K562 (cell line): ENCODE results near the gene GORASP2. TPM values are rescaled to one million over a fixed set of nuclear protein-coding genes. Genes with fewer than 3 reads are reported as not detected.

Source experiments
- CBX3 ChIP-seq, 2 experiments: IDR thresholded peaks; 1 replicate in 1 of 2; 2 replicates in 1 of 2; pipeline ENCODE4 v1.6.1; 2012; ENCODE audit warnings: inconsistent platforms in 2 of 2, low read length in 2 of 2, borderline replicate concordance in 1 of 2, control low read depth in 1 of 2
- CREB1 ChIP-seq, 2 experiments: sonication (generic) in 1 of 2; formaldehyde crosslinking in 1 of 2; IDR thresholded peaks; 2 replicates each; pipeline versions ENCODE4 v1.6.1 to v1.8.0; 2012 to 2022; ENCODE audit warnings: inconsistent platforms in 1 of 2, mild to moderate bottlenecking in 1 of 2, missing genetic modification reagents in 1 of 2, moderate library complexity in 1 of 2
- EP400 ChIP-seq: fragments of 450-650 bp; IDR thresholded peaks from 2 replicates; pipeline ENCODE4 v1.6.1; 2017; ENCODE audit warnings: antibody characterized with exemption, mild to moderate bottlenecking, moderate library complexity
- FOXK1 ChIP-seq: sonication (generic); formaldehyde crosslinking; IDR thresholded peaks from 2 replicates; pipeline ENCODE4 v1.8.0; 2022; ENCODE audit warnings: missing genetic modification reagents, mild to moderate bottlenecking, borderline replicate concordance
- MAX ChIP-seq: sonication (generic); formaldehyde crosslinking; IDR thresholded peaks from 2 replicates; pipeline ENCODE4 v1.9.0; 2022; ENCODE audit warnings: mild to moderate bottlenecking, missing genetic modification reagents
- MGA ChIP-seq: fragments of 450-650 bp; IDR thresholded peaks from 2 replicates; pipeline ENCODE4 v1.6.1; 2016; ENCODE audit warnings: mild to moderate bottlenecking, moderate library complexity
- NKRF ChIP-seq: fragments of 450-650 bp; IDR thresholded peaks from 2 replicates; pipeline ENCODE4 v1.6.1; 2016; ENCODE audit warnings: borderline replicate concordance
- POLR2AphosphoS2 ChIP-seq: IDR thresholded peaks from 2 replicates; pipeline ENCODE4 v1.6.1; 2012; ENCODE audit warnings: low read length, improper control_type of control experiment
- TEAD4 ChIP-seq, 2 experiments: sonication (generic) in 1 of 2; formaldehyde crosslinking in 1 of 2; IDR thresholded peaks; 2 replicates each; pipeline versions ENCODE4 v1.6.1 to v1.8.0; 2012 to 2022; ENCODE audit warnings: borderline replicate concordance in 1 of 2, inconsistent platforms in 1 of 2, low read length in 1 of 2, mild to moderate bottlenecking in 1 of 2, missing genetic modification reagents in 1 of 2
- ZFP30 ChIP-seq: fragments of 250-450 bp; sonication (Bioruptor Pico); IDR thresholded peaks from 2 replicates; pipeline ENCODE4 v1.8.0; 2022; ENCODE audit warnings: moderate library complexity, mild to moderate bottlenecking, inconsistent platforms, borderline replicate concordance
- ZNF133 ChIP-seq: fragments of 250-450 bp; sonication (Bioruptor Pico); IDR thresholded peaks from 2 replicates; pipeline ENCODE4 v1.4.0; 2020; ENCODE audit warnings: mild to moderate bottlenecking
- ZNF3 ChIP-seq: fragments of 250-450 bp; sonication (Bioruptor Pico); IDR thresholded peaks from 2 replicates; pipeline ENCODE4 v1.5.0; 2021; ENCODE audit warnings: mild to moderate bottlenecking, moderate library complexity
- polyA plus RNA-seq, 8 experiments: library from polyadenylated mRNA; depleted of rRNA in 4 of 8; stranded (reverse) in 5 of 8; unstranded in 3 of 8; fragments of >200 nt; fragmentation: Nextera tagmentation in 2 of 8; fragmentation: Illumina TruSeq in 1 of 8; extraction: Ambion mirVana in 2 of 8; extraction: Trizol in 1 of 8; gene quantifications; 2 replicates each; pipeline versions ENCODE4 v1.2.1 to v1.2.3, GENCODE V29; 2011 to 2014; ENCODE audit warnings: inconsistent platforms in 1 of 8, missing spikeins in 1 of 8
- total RNA-seq, 7 experiments: library from RNA; depleted of rRNA in 6 of 7; stranded (reverse); fragments of >200 nt in 6 of 7; fragmentation: Illumina TruSeq in 2 of 7; extraction: Trizol in 2 of 7; gene quantifications; 2 replicates each; pipeline versions ENCODE4 v1.2.1 to v1.2.3, GENCODE V29; 2011 to 2021; ENCODE audit warnings: low replicate concordance in 1 of 7

GORASP2 gene
- total and polyA plus RNA-seq, 9 of the 15 experiments (the other 6 are each of a cell fraction or from before 2014, with no cell fraction given) = 27.4 to 180 (median 59.6) TPM

- TF ChIP-seq MGA (no peak; the same call in 1 of the 2 replicates), MAX (CRISPR knock-in tag) (peak; percentile 33; the same call in 1 of the 2 replicates), EP400 (peak; percentile 48), CBX3 (IDR thresholded peaks at IDR 0.05; ENCODE audit: borderline replicate concordance in 1 of 2, low read length in 2 of 2) (peak in 1 of 2 experiments; percentile 83; a peak in 1 of 3 replicates), NKRF (peak; percentile 60), TEAD4 (IDR thresholded peaks at IDR 0.05; ENCODE audit: low read length) (peak; percentile 55), TEAD4 (CRISPR knock-in tag; IDR thresholded peaks at IDR 0.05; ENCODE audit: borderline replicate concordance) (no peak), ZNF3 (CRISPR knock-in tag) (no peak), CREB1 (IDR thresholded peaks at IDR 0.05) (peak; percentile 38; the same call in 1 of the 2 replicates), CREB1 (CRISPR knock-in tag; IDR thresholded peaks at IDR 0.05) (no peak; the same call in 1 of the 2 replicates), ZNF133 (CRISPR knock-in tag) (no peak), ZFP30 (CRISPR knock-in tag) (no peak), POLR2AphosphoS2 (no peak), FOXK1 (CRISPR knock-in tag) (peak; percentile 85; the same call in 1 of the 2 replicates)
Measured at GRCh38 chr2:170930131-170930990, 1.3 kb downstream of the GORASP2 start (continued).
